HepG2 (cell line): ENCODE measurements around the gene ARHGAP31. TPM values are rescaled to one million over a fixed set of nuclear protein-coding genes. Genes with fewer than 3 reads are reported as not detected.

ENCODE experiments used
- ATAC-seq: fragments of 200-7000 bp; cut with Tn5 transposase; 3 replicates; pipeline ENCODE4 v1.9.1; 2020; ENCODE audit warnings: mild to moderate bottlenecking, moderate library complexity
- BruUV-seq: library from RNA; stranded (reverse); fragments of 400-500 nt; replicated peaks from 2 replicates; lab custom pipeline; 2021; lab: Mats Ljungman, UMichigan
- CTCF ChIA-PET: fragments of 300-600 bp; formaldehyde crosslinking; extraction: SDS; loops from one replicate; lab custom pipeline; 2021; ENCODE audit warnings: low total read pairs, inconsistent platforms, low intra/inter-chr PET ratio; lab: Yijun Ruan, JAX
- POLR2A ChIA-PET: fragments of 350-600 bp; sonication (Branson Sonifier 250); formaldehyde crosslinking; loops from one replicate; lab custom pipeline; 2020; ENCODE audit warnings: antibody characterized with exemption, inconsistent platforms; lab: Yijun Ruan, JAX
- DNase-seq: peaks from one replicate; pipeline ENCODE4 v3.0.0-alpha.2; 2015; ENCODE audit warnings: low spot score
- FAIRE-seq: peaks from 3 replicates; lab custom pipeline; 2011; peaks lifted over from hg19 to GRCh38; lab: Jason Lieb, UNC
- H2AFZ ChIP-seq: one replicate; pipeline ENCODE4 v1.6.1; 2011; ENCODE audit warnings: low read length, inconsistent platforms
- H3K27ac ChIP-seq: fragments of 300-600 bp; 3 replicates; pipeline ENCODE4 v1.8.0; 2011; ENCODE audit warnings: mixed run types, mild to moderate bottlenecking, mixed read lengths, low read length, inconsistent platforms; ENCODE audit not compliant: insufficient read depth; ENCODE audit errors: extremely low read length
- H3K27me3 ChIP-seq, 2 experiments: fragments of 200-600 bp in 1 of 2; 2 replicates in 1 of 2; 3 replicates in 1 of 2; pipeline versions ENCODE4 v1.6.0 to v1.8.0; 2011; ENCODE audit warnings: low read length in 2 of 2, mild to moderate bottlenecking in 2 of 2, moderate library complexity in 2 of 2, inconsistent platforms in 1 of 2; ENCODE audit not compliant: insufficient read depth in 2 of 2, control insufficient read depth in 1 of 2
- H3K36me3 ChIP-seq, 2 experiments: fragments of 200-600 bp in 1 of 2; replicated peaks in 1 of 2; 2 replicates in 1 of 2; 3 replicates in 1 of 2; pipeline versions ENCODE4 v1.5.1 to v1.8.0; 2011; ENCODE audit warnings: low read length in 2 of 2, inconsistent platforms in 1 of 2; ENCODE audit not compliant: insufficient read depth in 2 of 2, control insufficient read depth in 1 of 2
- H3K4me1 ChIP-seq: 2 replicates; pipeline ENCODE4 v1.5.1; 2012; ENCODE audit warnings: low read length, inconsistent platforms; ENCODE audit not compliant: insufficient read depth
- H3K4me2 ChIP-seq: 2 replicates; pipeline ENCODE4 v1.6.0; 2011; ENCODE audit warnings: low read depth, low read length, inconsistent platforms
- H3K4me3 ChIP-seq, 3 experiments: fragments of 200-600 bp in 1 of 3; sonication (generic), shearing (Covaris generic) in 1 of 3; replicated peaks in 1 of 3; 2 replicates each; pipeline ENCODE4 v1.5.1; 2011 to 2016; ENCODE audit warnings: low read length in 3 of 3, inconsistent platforms in 2 of 3, low read depth in 2 of 3, mild to moderate bottlenecking in 2 of 3, control low read depth in 1 of 3, mixed read lengths in 1 of 3; ENCODE audit not compliant: insufficient read depth in 1 of 3
- H3K79me2 ChIP-seq: one replicate; pipeline ENCODE4 v1.6.1; 2011; ENCODE audit warnings: low read length, inconsistent platforms; ENCODE audit not compliant: insufficient read depth
- H3K9ac ChIP-seq: 2 replicates; pipeline ENCODE4 v1.6.0; 2011; ENCODE audit warnings: mild to moderate bottlenecking, low read depth, low read length, inconsistent platforms; ENCODE audit not compliant: insufficient read depth
- H3K9me3 ChIP-seq: 2 replicates; pipeline ENCODE4 v1.5.1; 2012; ENCODE audit warnings: mild to moderate bottlenecking, low read length
- H4K20me1 ChIP-seq: 2 replicates; pipeline ENCODE4 v1.6.0; 2011; ENCODE audit warnings: inconsistent platforms, mild to moderate bottlenecking, low read length, moderate library complexity; ENCODE audit not compliant: insufficient read depth
- ADNP ChIP-seq: sonication (generic); formaldehyde crosslinking; IDR thresholded peaks from 2 replicates; pipeline ENCODE4 v1.4.0; 2020; ENCODE audit warnings: missing genetic modification reagents
- ARNT ChIP-seq: fragments of 450-650 bp; IDR thresholded peaks from 2 replicates; pipeline ENCODE4 v1.6.1; 2017
- CTCF ChIP-seq: sonication (generic); formaldehyde crosslinking; IDR thresholded peaks from 2 replicates; pipeline ENCODE4 v1.5.0; 2020; ENCODE audit warnings: mild to moderate bottlenecking, missing genetic modification reagents, moderate library complexity
- GLI4 ChIP-seq: sonication (generic); formaldehyde crosslinking; IDR thresholded peaks from 2 replicates; pipeline ENCODE4 v1.5.1; 2020; ENCODE audit warnings: missing genetic modification reagents, mild to moderate bottlenecking, moderate library complexity, borderline replicate concordance
- MLXIP ChIP-seq: sonication (generic); formaldehyde crosslinking; IDR thresholded peaks from 2 replicates; pipeline ENCODE4 v1.9.0; 2021; ENCODE audit warnings: missing genetic modification reagents, borderline replicate concordance
- MXD1 ChIP-seq: sonication (generic); formaldehyde crosslinking; IDR thresholded peaks from 2 replicates; pipeline ENCODE4 v1.4.0; 2020; ENCODE audit warnings: mild to moderate bottlenecking, missing genetic modification reagents
- SOX13 ChIP-seq, 3 experiments: fragments of 450-650 bp in 1 of 3; sonication (generic) in 1 of 3; formaldehyde crosslinking in 1 of 3; IDR thresholded peaks in 2 of 3; conservative IDR thresholded peaks in 1 of 3; 2 replicates each; pipeline versions ENCODE4 v1.5.0 to v1.6.1; 2016 to 2020; ENCODE audit warnings: antibody characterized with exemption in 1 of 3, mild to moderate bottlenecking in 1 of 3, missing compliant biosample characterization in 1 of 3, missing genetic modification reagents in 1 of 3, moderate library complexity in 1 of 3
- STAG1 ChIP-seq: sonication (generic); formaldehyde crosslinking; IDR thresholded peaks from 2 replicates; pipeline ENCODE4 v1.4.0; 2020; ENCODE audit warnings: missing genetic modification reagents
- ZMYM4 ChIP-seq: sonication (generic); formaldehyde crosslinking; IDR thresholded peaks from 2 replicates; pipeline ENCODE4 v1.8.1; 2023; ENCODE audit warnings: mild to moderate bottlenecking, missing genetic modification reagents
- ZNF484 ChIP-seq: sonication (generic); formaldehyde crosslinking; IDR thresholded peaks from 2 replicates; pipeline ENCODE4 v1.5.1; 2020; ENCODE audit warnings: mild to moderate bottlenecking, low read depth, missing genetic modification reagents, borderline replicate concordance
- ZNF629 ChIP-seq: sonication (generic); formaldehyde crosslinking; conservative IDR thresholded peaks from 2 replicates; pipeline ENCODE4 v1.5.0; 2020; ENCODE audit warnings: missing genetic modification reagents
- ZNF703 ChIP-seq: sonication (generic); formaldehyde crosslinking; IDR thresholded peaks from 2 replicates; pipeline ENCODE4 v1.5.1; 2020; ENCODE audit warnings: missing genetic modification reagents, mild to moderate bottlenecking, moderate library complexity, borderline replicate concordance
- ZNF841 ChIP-seq: sonication (generic); formaldehyde crosslinking; IDR thresholded peaks from 2 replicates; pipeline ENCODE4 v1.8.1; 2023; ENCODE audit warnings: missing genetic modification reagents, borderline replicate concordance
- ZSCAN29 ChIP-seq: sonication (generic); formaldehyde crosslinking; conservative IDR thresholded peaks from 2 replicates; pipeline ENCODE4 v1.4.0; 2020; ENCODE audit warnings: mild to moderate bottlenecking, missing genetic modification reagents
- WGBS: methylation state at CpG from one replicate; pipeline ENCODE4 v1.1.6; 2017; ENCODE audit warnings: low lambda C conversion rate; 5-methylcytosine and 5-hydroxymethylcytosine counted together
- in situ Hi-C: cut with HindIII; loops from 2 replicates; pipeline ENCODE4 v1.10.0; 2017; ENCODE audit warnings: low pct_unique_long_range_greater_than_20kb; ENCODE audit not compliant: extremely low pct_ligation_motif_present
- intact Hi-C: fragments of 100-400 bp; cut with micrococcal nuclease; formaldehyde crosslinking; loops from one replicate; pipeline ENCODE4 v1.10.0; 2022; ENCODE audit not compliant: unreplicated experiment
- polyA plus RNA-seq, 8 experiments: library from polyadenylated mRNA; depleted of rRNA in 3 of 8; stranded (reverse) in 7 of 8; unstranded in 1 of 8; fragments of >200 nt; fragmentation: Illumina TruSeq in 4 of 8; extraction: Trizol in 4 of 8; gene quantifications; 2 replicates each; pipeline versions ENCODE4 v1.2.1 to v1.2.3, GENCODE V29; 2011 to 2016; ENCODE audit warnings: low read depth in 4 of 8, missing spikeins in 1 of 8, mixed read lengths in 1 of 8; ENCODE audit not compliant: insufficient read depth in 1 of 8
- total RNA-seq, 5 experiments: library from RNA; depleted of rRNA; stranded (reverse); fragments of >200 nt; fragmentation: Illumina TruSeq; extraction: Trizol; gene quantifications; 2 replicates each; pipeline ENCODE4 v1.2.3, GENCODE V29; 2016; ENCODE audit warnings: low read depth in 1 of 5

The ARHGAP31 gene
- total and polyA plus RNA-seq, 2 of the 13 experiments (the other 11 are each of a cell fraction or from before 2014, with no cell fraction given), result not detected

DNA sequence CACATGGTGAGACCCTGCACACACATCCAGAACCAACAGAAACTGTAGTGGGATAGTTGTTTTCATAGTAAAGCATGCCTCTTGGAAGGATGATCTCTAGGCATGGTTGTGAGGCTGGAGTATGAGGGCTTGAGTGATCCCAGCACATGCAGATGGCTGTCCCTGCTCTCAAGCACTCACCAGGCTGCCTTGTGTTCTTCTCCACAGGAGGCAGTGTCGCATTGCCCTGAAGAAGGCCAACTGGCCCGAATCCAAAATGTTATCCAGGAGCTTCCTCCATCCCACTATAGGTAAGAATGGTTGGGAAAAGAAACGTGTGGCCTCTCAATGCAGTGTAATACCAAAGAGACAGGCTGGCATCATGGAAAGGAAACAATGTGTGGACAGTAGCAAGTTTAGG is 86.5 kb downstream of the ARHGAP31 start:
- DNase-seq (no peak), FAIRE-seq (no peak), ATAC-seq (peak; percentile 77)
- BruUV-seq, result no TSS peak
- no peaks in the 10 kb centered on the region for H3K9me3 ChIP-seq
- no peaks in the 10 kb centered on the region for H3K36me3 ChIP-seq
- H2AFZ ChIP-seq, result no peak overlapping the region
- ChIA-PET POLR2A (no interaction called here), CTCF (interaction anchor here (0.9 kb wide), 1 partner anchor 179 kb away, joined by 4 read pairs; the partner anchor contains the start of gene CD80)
- no peak overlapping the region for H3K27ac ChIP-seq
- no peak overlapping the region for H3K4me3 ChIP-seq
- no peaks in the 10 kb centered on the region for H3K27me3 ChIP-seq
- no peak for TF ChIP-seq GLI4 (CRISPR knock-in tag)
- no peak for TF ChIP-seq ZNF703 (CRISPR knock-in tag)
- no peak for TF ChIP-seq ADNP (CRISPR knock-in tag)
- no peak for TF ChIP-seq ZNF841
- TF ChIP-seq SOX13 (IDR thresholded peaks at IDR 0.05), result no peak
- no peak for TF ChIP-seq SOX13 (CRISPR knock-in tag; conservative IDR thresholded peaks at IDR 0.05 in 1 of 2, IDR thresholded peaks at IDR 0.05 in 1 of 2)
- peak; percentile 45 for TF ChIP-seq STAG1 (CRISPR knock-in tag)
- TF ChIP-seq CTCF (CRISPR knock-in tag), result peak; percentile 41
- no peak for TF ChIP-seq ZNF484 (CRISPR knock-in tag)
- no peak for TF ChIP-seq ZSCAN29
- TF ChIP-seq MXD1, result no peak
- TF ChIP-seq ZNF629 (CRISPR knock-in tag), result no peak
- no peak for TF ChIP-seq ARNT
- TF ChIP-seq MLXIP (CRISPR knock-in tag), result no peak
- no peak for TF ChIP-seq ZMYM4 (CRISPR knock-in tag)
- H3K4me1 ChIP-seq, result no peaks in the 10 kb centered on the region
- 12% methylated on average over 3 of the region's 3 CpGs for WGBS
- H4K20me1 ChIP-seq, result no peaks in the 10 kb centered on the region
- no peak overlapping the region for H3K4me2 ChIP-seq
- H3K9ac ChIP-seq, result no peak overlapping the region
- in situ Hi-C loops (no loop called here), intact Hi-C loops (no loop called here)
- H3K79me2 ChIP-seq, result no peaks in the 10 kb centered on the region
